Spleen (tissue), 11 donors: ENCODE measurements around the gene NEK5. TPM values are rescaled to one million over a fixed set of nuclear protein-coding genes. Genes with fewer than 3 reads are reported as not detected.

ENCODE experiments used
- DNase-seq: peaks from one replicate; pipeline ENCODE4 v3.0.0-alpha.2; 2020
- H3K27ac ChIP-seq, 8 donors: fragments of 200-600 bp; sonication (generic) in 7 of 8; 1 replicate in 4 of 8; 2 replicates in 4 of 8; pipeline versions ENCODE4 v1.5.0 to v1.8.0; 2016 to 2021; ENCODE audit warnings: inconsistent platforms in 4 of 8, mild to moderate bottlenecking in 4 of 8, moderate library complexity in 1 of 8
- H3K27me3 ChIP-seq, 7 donors: fragments of 200-600 bp; sonication (generic) in 6 of 7; replicated peaks in 1 of 7; 1 replicate in 4 of 7; 2 replicates in 3 of 7; pipeline versions ENCODE4 v1.5.0 to v1.8.0; 2016 to 2021; ENCODE audit warnings: inconsistent platforms in 3 of 7, mild to moderate bottlenecking in 1 of 7
- H3K36me3 ChIP-seq, 6 donors: fragments of 200-600 bp; sonication (generic) in 5 of 6; 1 replicate in 4 of 6; 2 replicates in 2 of 6; pipeline versions ENCODE4 v1.5.0 to v1.8.0; 2016 to 2021; ENCODE audit warnings: inconsistent platforms in 2 of 6
- H3K4me1 ChIP-seq, 6 donors: fragments of 200-600 bp; sonication (generic) in 5 of 6; 1 replicate in 3 of 6; 2 replicates in 3 of 6; pipeline versions ENCODE4 v1.5.0 to v1.8.0; 2016 to 2021; ENCODE audit warnings: inconsistent platforms in 3 of 6
- H3K4me3 ChIP-seq, 8 donors: fragments of 200-600 bp; sonication (generic) in 7 of 8; 1 replicate in 4 of 8; 2 replicates in 4 of 8; pipeline versions ENCODE4 v1.5.0 to v1.8.0; 2016 to 2021; ENCODE audit warnings: inconsistent platforms in 4 of 8, mild to moderate bottlenecking in 4 of 8, moderate library complexity in 2 of 8
- H3K9me3 ChIP-seq, 8 donors: fragments of 200-600 bp; sonication (generic) in 7 of 8; 1 replicate in 4 of 8; 2 replicates in 4 of 8; pipeline versions ENCODE4 v1.5.0 to v1.8.0; 2016 to 2021; ENCODE audit warnings: inconsistent platforms in 4 of 8
- CTCF ChIP-seq, 11 experiments: fragments of 200-600 bp in 7 of 11; fragments of 450-650 bp in 4 of 11; sonication (generic) in 4 of 11; IDR thresholded peaks in 8 of 11; conservative IDR thresholded peaks in 3 of 11; 1 replicate in 7 of 11; 2 replicates in 4 of 11; pipeline versions ENCODE4 v1.4.0 to v1.8.0; 2016 to 2021; ENCODE audit warnings: antibody characterized with exemption in 11 of 11, inconsistent platforms in 4 of 11, mild to moderate bottlenecking in 1 of 11
- POLR2A ChIP-seq, 3 donors: fragments of 450-650 bp; IDR thresholded peaks; one replicate each; pipeline ENCODE4 v1.5.1; 2017; ENCODE audit warnings: antibody characterized with exemption in 3 of 3, mild to moderate bottlenecking in 1 of 3
- POLR2AphosphoS5 ChIP-seq, 3 donors: sonication (generic); formaldehyde crosslinking; IDR thresholded peaks; one replicate each; pipeline ENCODE4 v1.5.1; 2017; ENCODE audit warnings: antibody characterized with exemption in 3 of 3
- WGBS, 5 donors: extraction: QIAGEN DNeasy Blood & Tissue Kit in 3 of 5; methylation state at CpG; one replicate each; pipeline versions ENCODE4 v1.1.5 to v1.1.7; 2013 to 2018; 5-methylcytosine and 5-hydroxymethylcytosine counted together
- intact Hi-C: fragments of 100-400 bp; cut with DNase I; formaldehyde crosslinking; loops from one replicate; pipeline ENCODE4 v1.15.0; 2023; ENCODE audit warnings: low total_unique reads
- polyA plus RNA-seq, 3 donors: library from polyadenylated mRNA; stranded (reverse); fragments of 200-250 nt; gene quantifications; one replicate each; pipeline ENCODE4 v1.2.1, GENCODE V29; 2013
- total RNA-seq, 7 donors: library from RNA; depleted of rRNA in 3 of 7; stranded (reverse); fragments of >200 nt in 3 of 7; fragmentation: NEBNext Ultra II Directional in 4 of 7; extraction: Animal tissue kit (Norgen Biotek cat#: 25700) in 4 of 7; gene quantifications; one replicate each; pipeline versions ENCODE4 v1.1.0 to v1.2.1, GENCODE V29; 2016 to 2021
- donor health status: healthy with polysubstance abuse.
- donor health status: DM: no; HTN: no; CAD: no; lungs with moderate emphysema.
- donor health status: DM: no; HTN: no; CAD: no.
- donor health status: Bipolar disorder and iron deficiency.
- donor health status: healthy.
- donor health status: DM: no; HTN: no; CAD: no.
- donor health status: DM: yes; HTN: yes; CAD: no.

NEK5 gene
- total and polyA plus RNA-seq, 10 donors = 0.04 to 0.30 (median 0.10) TPM; not detected in 4

DNA sequence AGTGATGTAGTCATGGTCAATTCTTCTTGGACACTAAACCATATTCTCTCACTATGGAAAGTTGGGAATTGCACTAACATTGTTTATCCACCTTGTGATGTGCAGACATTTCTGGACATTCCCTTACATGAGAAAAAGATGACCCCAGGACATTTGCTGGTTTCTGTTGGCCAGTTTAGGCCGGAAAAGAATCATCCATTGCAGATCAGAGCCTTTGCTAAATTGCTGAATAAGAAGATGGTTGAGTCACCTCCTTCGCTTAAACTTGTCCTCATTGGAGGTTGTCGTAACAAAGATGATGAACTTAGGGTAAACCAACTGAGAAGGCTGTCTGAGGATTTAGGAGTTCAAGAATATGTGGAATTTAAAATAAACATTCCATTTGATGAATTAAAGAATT is 104.4 kb downstream of the NEK5 start, which contains the start of gene UTP14C:
Gene UTP14C (plus strand): TSS at position 211 of the 400 bp plus-strand sequence. CDS start 4,114 bp downstream, outside the sequence.
- intact Hi-C loops = no loop called here
- H3K36me3 ChIP-seq = peaks cover 0 to 100% (median 47%) of the 10 kb centered on the region in 6 donors
- no peak within 1 kb of the TSS for H3K27ac ChIP-seq
- WGBS, 5 donors = 96 to 98% (median 97%) methylated on average over 3 of the region's 3 CpGs
- TF ChIP-seq POLR2AphosphoS5 (IDR thresholded peaks at IDR 0.05) (no peak), CTCF (IDR thresholded peaks at IDR 0.05 in 8 of 11, conservative IDR thresholded peaks at IDR 0.05 in 3 of 11) (no peak), POLR2A (IDR thresholded peaks at IDR 0.05) (no peak)
- no peaks in the 10 kb centered on the region for H3K27me3 ChIP-seq
- no peak for DNase-seq
- H3K4me3 ChIP-seq = no peak within 1 kb of the TSS
- H3K9me3 ChIP-seq = no peaks in the 10 kb centered on the region
- H3K4me1 ChIP-seq = peaks cover 0 to 4% (median 0%) of the 10 kb centered on the region in 6 donors

- 96 to 100% (median 97%) methylated on average over 2 of the region's 2 CpGs for WGBS, 5 donors
- Histone ChIP-seq H3K4me1 (peaks cover 0 to 7% (median 1%) of the 10 kb centered on the region in 6 donors), H3K4me3 (no peak overlapping the region), H3K9me3 (no peaks in the 10 kb centered on the region), H3K36me3 (peaks cover 0 to 100% (median 39%) of the 10 kb centered on the region in 6 donors), H3K27me3 (no peaks in the 10 kb centered on the region), H3K27ac (no peak overlapping the region)
- TF ChIP-seq POLR2AphosphoS5 (IDR thresholded peaks at IDR 0.05) (no peak), CTCF (IDR thresholded peaks at IDR 0.05 in 8 of 11, conservative IDR thresholded peaks at IDR 0.05 in 3 of 11) (no peak), POLR2A (IDR thresholded peaks at IDR 0.05) (no peak)
- DNase-seq = no peak
- intact Hi-C loops = no loop called here
Measured at GRCh38 chr13:52022356-52022755, 106.5 kb downstream of the NEK5 start.

- Histone ChIP-seq H3K4me1 (peaks cover 0 to 7% (median 3%) of the 10 kb centered on the region in 6 donors), H3K27ac (no peak overlapping the region), H3K9me3 (no peaks in the 10 kb centered on the region), H3K27me3 (no peaks in the 10 kb centered on the region), H3K36me3 (peaks cover 0 to 95% (median 40%) of the 10 kb centered on the region in 6 donors), H3K4me3 (no peak overlapping the region)
- intact Hi-C loops = no loop called here
- 94 to 98% (median 95%) methylated on average over 3 of the region's 3 CpGs for WGBS, 5 donors
- TF ChIP-seq POLR2A (IDR thresholded peaks at IDR 0.05) = no peak
- TF ChIP-seq POLR2AphosphoS5 (IDR thresholded peaks at IDR 0.05) = no peak
- no peak for TF ChIP-seq CTCF (IDR thresholded peaks at IDR 0.05 in 8 of 11, conservative IDR thresholded peaks at IDR 0.05 in 3 of 11)
- DNase-seq = no peak
Measured at GRCh38 chr13:52020191-52020590, 108.7 kb downstream of the NEK5 start.

- intact Hi-C loops = loop anchor here (10.0 kb wide), 2 partner anchors 179 to 439 kb away; partner anchors contain the start of genes CKAP2 and VPS36
- Histone ChIP-seq H3K27ac (no peak overlapping the region), H3K27me3 (peaks cover 0 to 6% (median 0%) of the 10 kb centered on the region in 7 donors), H3K9me3 (no peaks in the 10 kb centered on the region), H3K36me3 (peaks cover 0 to 58% (median 21%) of the 10 kb centered on the region in 6 donors), H3K4me3 (no peak overlapping the region), H3K4me1 (peaks cover 14 to 37% (median 27%) of the 10 kb centered on the region in 6 donors)
- DNase-seq = no peak
- TF ChIP-seq POLR2AphosphoS5 (IDR thresholded peaks at IDR 0.05) (no peak), CTCF (IDR thresholded peaks at IDR 0.05 in 8 of 11, conservative IDR thresholded peaks at IDR 0.05 in 3 of 11) (no peak), POLR2A (IDR thresholded peaks at IDR 0.05) (no peak)
- WGBS, 5 donors = 87 to 99% (median 93%) methylated on average over 2 to 3 of the region's 3 CpGs
Measured at GRCh38 chr13:52016296-52016695, 112.6 kb downstream of the NEK5 start.
